Breast epithelium (tissue), 4 donors: ENCODE measurements around the gene CASQ2. TPM values are rescaled to one million over a fixed set of nuclear protein-coding genes. Genes with fewer than 3 reads are reported as not detected.
A peak's percentile ranks its signal among the peaks of the same experiment; 100 is the strongest.

Experiments
- DNase-seq, 2 donors: peaks; one replicate each; pipeline ENCODE4 v3.0.0-alpha.2; 2019; ENCODE audit warnings: low spot score in 2 of 2
- H3K27ac ChIP-seq, 2 donors: fragments of 200-600 bp; sonication (generic) in 1 of 2; one replicate each; pipeline ENCODE4 v1.5.1; 2016 to 2019; ENCODE audit warnings: mild to moderate bottlenecking in 1 of 2
- H3K27me3 ChIP-seq, 2 donors: fragments of 200-600 bp; sonication (generic) in 1 of 2; one replicate each; pipeline versions ENCODE4 v1.5.1 to v1.6.0; 2017 to 2019; ENCODE audit warnings: control low read depth in 1 of 2, mild to moderate bottlenecking in 1 of 2
- H3K36me3 ChIP-seq: fragments of 200-600 bp; one replicate; pipeline ENCODE4 v1.5.1; 2019
- H3K4me1 ChIP-seq, 2 donors: fragments of 200-600 bp; sonication (generic); one replicate each; pipeline ENCODE4 v1.5.1; 2016 to 2019; ENCODE audit warnings: control low read depth in 1 of 2
- H3K4me3 ChIP-seq, 3 donors: fragments of 200-600 bp; sonication (generic); 1 replicate in 2 of 3; 2 replicates in 1 of 3; pipeline ENCODE4 v1.5.1; 2016 to 2019; ENCODE audit warnings: mild to moderate bottlenecking in 3 of 3, moderate library complexity in 2 of 3
- H3K9me3 ChIP-seq, 2 donors: fragments of 200-600 bp; sonication (generic) in 1 of 2; one replicate each; pipeline ENCODE4 v1.5.1; 2016 to 2019; ENCODE audit warnings: control low read depth in 1 of 2
- CTCF ChIP-seq, 3 donors: fragments of 450-650 bp; IDR thresholded peaks; one replicate each; pipeline ENCODE4 v1.5.1; 2016 to 2017; ENCODE audit warnings: antibody characterized with exemption in 3 of 3, mild to moderate bottlenecking in 3 of 3, moderate library complexity in 3 of 3
- POLR2A ChIP-seq: fragments of 450-650 bp; IDR thresholded peaks from one replicate; pipeline ENCODE4 v1.6.1; 2016; ENCODE audit warnings: antibody characterized with exemption, mild to moderate bottlenecking, moderate library complexity
- POLR2AphosphoS5 ChIP-seq, 3 donors: sonication (generic); formaldehyde crosslinking; IDR thresholded peaks; one replicate each; pipeline ENCODE4 v1.6.1; 2017; ENCODE audit warnings: antibody characterized with exemption in 3 of 3
- intact Hi-C: fragments of 100-400 bp; cut with DNase I; formaldehyde crosslinking; loops from one replicate; pipeline ENCODE4 v1.15.1; 2023; ENCODE audit warnings: low total_unique reads
- total RNA-seq, 3 donors: library from RNA; depleted of rRNA; stranded (reverse); fragments of >200 nt; gene quantifications; one replicate each; pipeline ENCODE4 v1.1.0, GENCODE V29; 2016

CASQ2 gene
- total RNA-seq, 3 donors from 2014 or later: 2.1 to 3.3 (median 2.6) TPM

DNA sequence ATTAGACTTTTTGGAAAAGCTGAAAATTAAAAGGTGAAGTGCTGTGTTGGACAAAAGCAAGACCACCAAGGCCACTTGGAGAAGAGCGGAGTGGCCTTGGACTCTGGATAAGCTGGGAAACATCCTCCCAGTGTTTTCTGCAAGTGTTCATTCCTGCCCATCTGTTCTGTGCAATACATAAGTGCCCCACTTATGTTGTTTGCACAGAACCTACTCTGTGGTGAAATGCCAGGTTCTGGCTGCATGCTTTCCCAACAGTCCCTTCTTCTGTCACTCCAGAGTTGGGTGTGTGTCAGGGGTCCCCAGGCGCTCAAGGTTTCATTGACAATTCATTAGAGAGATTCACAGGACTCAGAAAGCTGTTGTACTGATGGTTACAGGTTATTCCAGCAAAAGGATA lies 42.1 kb upstream of the CASQ2 start:
- intact Hi-C loops: loop anchor here (5.0 kb wide), 1 partner anchor 177 kb away; no protein-coding TSS in a partner anchor
- TF ChIP-seq CTCF (IDR thresholded peaks at IDR 0.05) (no peak), POLR2A (no peak)
- Histone ChIP-seq H3K27ac (no peak overlapping the region), H3K36me3 (no peaks in the 10 kb centered on the region), H3K4me3 (no peak overlapping the region), H3K27me3 (no peaks in the 10 kb centered on the region), H3K9me3 (no peaks in the 10 kb centered on the region), H3K4me1 (no peaks in the 10 kb centered on the region)
- no peak for DNase-seq

- Histone ChIP-seq H3K4me3 (no peak overlapping the region), H3K9me3 (no peaks in the 10 kb centered on the region), H3K4me1 (no peaks in the 10 kb centered on the region), H3K27ac (no peak overlapping the region), H3K27me3 (no peaks in the 10 kb centered on the region), H3K36me3 (no peaks in the 10 kb centered on the region)
- TF ChIP-seq POLR2A (no peak), POLR2AphosphoS5 (IDR thresholded peaks at IDR 0.05) (no peak), CTCF (IDR thresholded peaks at IDR 0.05) (no peak)
- intact Hi-C loops: loop anchor here (5.0 kb wide), 1 partner anchor 177 kb away; no protein-coding TSS in a partner anchor
- DNase-seq: no peak
These were observed 41.3 kb upstream of the CASQ2 start for GRCh38 chr1:115809847-115810246.

GRCh38 chr1:115809076-115809475 lies 40.6 kb upstream of the CASQ2 start:
- H3K36me3 ChIP-seq: no peaks in the 10 kb centered on the region
- no peaks in the 10 kb centered on the region for H3K9me3 ChIP-seq
- H3K27ac ChIP-seq: no peak overlapping the region
- H3K4me1 ChIP-seq: no peaks in the 10 kb centered on the region
- no peak for TF ChIP-seq CTCF (IDR thresholded peaks at IDR 0.05)
- no peak for TF ChIP-seq POLR2A
- no peak for TF ChIP-seq POLR2AphosphoS5 (IDR thresholded peaks at IDR 0.05)
- no peak for DNase-seq
- intact Hi-C loops: no loop called here
- no peaks in the 10 kb centered on the region for H3K27me3 ChIP-seq
- no peak overlapping the region for H3K4me3 ChIP-seq

GRCh38 chr1:115807723-115808122 lies 39.2 kb upstream of the CASQ2 start:
- Histone ChIP-seq H3K9me3 (no peaks in the 10 kb centered on the region), H3K4me1 (no peaks in the 10 kb centered on the region), H3K27me3 (no peaks in the 10 kb centered on the region), H3K27ac (no peak overlapping the region), H3K36me3 (no peaks in the 10 kb centered on the region), H3K4me3 (no peak overlapping the region)
- TF ChIP-seq POLR2A (no peak), CTCF (IDR thresholded peaks at IDR 0.05) (peak; percentile 34 to 55 (median 52))
- DNase-seq: no peak
- intact Hi-C loops: no loop called here

GRCh38 chr1:115805597-115805996 lies 37.1 kb upstream of the CASQ2 start:
- intact Hi-C loops: no loop called here
- Histone ChIP-seq H3K9me3 (no peaks in the 10 kb centered on the region), H3K4me1 (no peaks in the 10 kb centered on the region), H3K4me3 (no peak overlapping the region), H3K27ac (no peak overlapping the region), H3K36me3 (no peaks in the 10 kb centered on the region), H3K27me3 (no peaks in the 10 kb centered on the region)
- DNase-seq: no peak
- no peak for TF ChIP-seq CTCF (IDR thresholded peaks at IDR 0.05)
- TF ChIP-seq POLR2AphosphoS5 (IDR thresholded peaks at IDR 0.05): no peak
- no peak for TF ChIP-seq POLR2A
